Measurements from ENCODE around the gene PLEKHA7. TPM values are rescaled to one million over a fixed set of nuclear protein-coding genes. Genes with fewer than 3 reads are reported as not detected.

The PLEKHA7 gene
- total RNA-seq, 1 experiment from 2014 or later = 7.2 TPM

DNA sequence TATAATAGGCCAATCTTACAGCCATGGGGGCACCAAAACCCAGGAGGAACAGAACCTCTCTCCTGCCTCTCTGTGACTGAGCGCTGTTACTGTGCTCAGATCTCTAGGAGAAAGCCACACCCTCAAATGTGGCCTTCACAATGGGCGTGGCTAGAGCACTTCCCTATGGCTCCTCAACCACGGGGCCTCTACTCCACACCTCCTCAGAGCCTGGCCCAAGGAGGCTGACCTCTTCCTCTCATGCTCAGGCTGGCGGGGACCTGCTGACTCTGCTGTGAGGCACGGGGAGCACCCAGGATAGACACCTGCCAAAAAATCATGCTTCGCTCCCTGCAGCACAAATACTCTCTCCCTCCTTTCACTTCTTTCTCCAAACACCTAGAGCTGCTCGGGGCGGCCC, 234.8 kb downstream of the PLEKHA7 start:
- Histone ChIP-seq H3K9me2 (ENCODE audit: insufficient read depth) (no peaks in the 10 kb centered on the region), H3K9ac (ENCODE audit: low read length) (no peak overlapping the region), H3K36me3 (ENCODE audit: control insufficient read depth in 1 of 2, insufficient read depth in 2 of 2, low read length in 2 of 2) (no peaks in the 10 kb centered on the region), H3K4me2 (ENCODE audit: low read length) (peak overlapping the region; percentile 54), H4K20me1 (ENCODE audit: insufficient read depth) (no peaks in the 10 kb centered on the region), H3K27me3 (ENCODE audit: insufficient read depth, low read length) (no peaks in the 10 kb centered on the region), H2AFZ (ENCODE audit: low read depth, low read length, poor library complexity, severe bottlenecking) (no peak overlapping the region), H3K9me3 (ENCODE audit: control insufficient read depth in 1 of 2, insufficient read depth in 1 of 2, low read depth in 1 of 2, low read length in 2 of 2) (no peaks in the 10 kb centered on the region), H3K4me1 (ENCODE audit: control insufficient read depth in 1 of 2, insufficient read depth in 2 of 2, low read length in 2 of 2) (peaks cover 35 to 45% of the 10 kb centered on the region in 2 experiments), H3K4me3 (replicated peaks in 1 of 2; ENCODE audit: low read depth in 1 of 2, low read length in 2 of 2) (no peak overlapping the region), H3K27ac (ENCODE audit: low read depth, low read length) (no peak overlapping the region), H3K79me2 (ENCODE audit: insufficient read depth, low read length) (no peaks in the 10 kb centered on the region)
- DNase-seq (ENCODE audit: low read depth, low spot score) (peak; percentile 12), ATAC-seq (peak; percentile 90)
- ChIA-PET POLR2A (no interaction called here), CTCF (interaction anchor here (0.6 kb wide), 1 partner anchor 129 kb away, joined by 3 read pairs; no protein-coding TSS in a partner anchor), RAD21 (ENCODE audit: low non-redundant PET in 1 of 2, low total read pairs in 2 of 2, uncharacterized antibody in 2 of 2, unreplicated experiment in 2 of 2) (no interaction called here)
- TF ChIP-seq POLR2AphosphoS5 (IDR thresholded peaks at IDR 0.05; ENCODE audit: low read depth, low read length) = peak; percentile 20; the same call in 1 of the 2 replicates
- TF ChIP-seq POLR2A (IDR thresholded peaks at IDR 0.05; ENCODE audit: borderline replicate concordance, extremely low read depth, insufficient read depth, insufficient read length) = no peak
- no TSS peak for BruUV-seq (replicated peaks)
- intact Hi-C loops (cut with micrococcal nuclease) = no loop called here

DNA sequence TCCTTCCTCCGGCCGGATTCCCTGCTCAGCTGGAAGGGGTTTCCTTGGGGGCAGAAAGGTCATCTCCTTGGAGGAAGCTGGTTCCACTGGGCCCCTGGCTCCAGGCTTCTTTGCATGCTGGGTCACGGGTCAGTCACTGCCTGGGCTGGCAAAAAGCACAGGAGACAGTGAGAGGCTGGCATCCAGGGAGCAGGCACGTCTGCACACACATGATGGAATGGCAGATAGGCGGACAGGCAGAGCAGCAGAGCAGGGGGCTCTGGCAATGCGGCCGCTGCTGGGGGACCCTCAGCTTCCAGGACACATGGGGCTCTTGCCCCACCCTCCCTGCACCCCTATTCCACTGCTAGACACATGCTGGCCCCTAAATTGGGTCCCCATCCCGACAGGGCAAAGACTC, 235.3 kb downstream of the PLEKHA7 start:
- H3K9me2 ChIP-seq (ENCODE audit: insufficient read depth) = no peaks in the 10 kb centered on the region
- ChIA-PET CTCF (no interaction called here), RAD21 (ENCODE audit: low non-redundant PET in 1 of 2, low total read pairs in 2 of 2, uncharacterized antibody in 2 of 2, unreplicated experiment in 2 of 2) (no interaction called here), POLR2A (no interaction called here)
- no peak for ATAC-seq
- H3K4me2 ChIP-seq (ENCODE audit: low read length) = peak overlapping the region; percentile 60
- H3K9me3 ChIP-seq (ENCODE audit: control insufficient read depth in 1 of 2, insufficient read depth in 1 of 2, low read depth in 1 of 2, low read length in 2 of 2) = no peaks in the 10 kb centered on the region
- no peak overlapping the region for H3K27ac ChIP-seq (ENCODE audit: low read depth, low read length)
- H3K4me3 ChIP-seq (replicated peaks in 1 of 2; ENCODE audit: low read depth in 1 of 2, low read length in 2 of 2) = no peak overlapping the region
- intact Hi-C loops (cut with micrococcal nuclease) = no loop called here
- no peaks in the 10 kb centered on the region for H3K79me2 ChIP-seq (ENCODE audit: insufficient read depth, low read length)
- BruUV-seq (replicated peaks) = no TSS peak
- no peaks in the 10 kb centered on the region for H3K27me3 ChIP-seq (ENCODE audit: insufficient read depth, low read length)
- H2AFZ ChIP-seq (ENCODE audit: low read depth, low read length, poor library complexity, severe bottlenecking) = no peak overlapping the region
- no peaks in the 10 kb centered on the region for H3K36me3 ChIP-seq (ENCODE audit: control insufficient read depth in 1 of 2, insufficient read depth in 2 of 2, low read length in 2 of 2)
- H3K9ac ChIP-seq (ENCODE audit: low read length) = no peak overlapping the region
- DNase-seq (ENCODE audit: low read depth, low spot score) = no peak
- H3K4me1 ChIP-seq (ENCODE audit: control insufficient read depth in 1 of 2, insufficient read depth in 2 of 2, low read length in 2 of 2) = peaks cover 35 to 45% of the 10 kb centered on the region in 2 experiments
- no peaks in the 10 kb centered on the region for H4K20me1 ChIP-seq (ENCODE audit: insufficient read depth)
- no peak for TF ChIP-seq MAX (IDR thresholded peaks at IDR 0.05)
- no peak for TF ChIP-seq SIN3A (IDR thresholded peaks at IDR 0.05; ENCODE audit: low read depth)
- TF ChIP-seq EZH2 (IDR thresholded peaks at IDR 0.05) = no peak
- no peak for TF ChIP-seq ZNF274 (IDR thresholded peaks at IDR 0.05; ENCODE audit: low read depth, low read length)
- no peak for TF ChIP-seq REST (IDR thresholded peaks at IDR 0.05; ENCODE audit: low read depth)
- TF ChIP-seq, protein P1, sequence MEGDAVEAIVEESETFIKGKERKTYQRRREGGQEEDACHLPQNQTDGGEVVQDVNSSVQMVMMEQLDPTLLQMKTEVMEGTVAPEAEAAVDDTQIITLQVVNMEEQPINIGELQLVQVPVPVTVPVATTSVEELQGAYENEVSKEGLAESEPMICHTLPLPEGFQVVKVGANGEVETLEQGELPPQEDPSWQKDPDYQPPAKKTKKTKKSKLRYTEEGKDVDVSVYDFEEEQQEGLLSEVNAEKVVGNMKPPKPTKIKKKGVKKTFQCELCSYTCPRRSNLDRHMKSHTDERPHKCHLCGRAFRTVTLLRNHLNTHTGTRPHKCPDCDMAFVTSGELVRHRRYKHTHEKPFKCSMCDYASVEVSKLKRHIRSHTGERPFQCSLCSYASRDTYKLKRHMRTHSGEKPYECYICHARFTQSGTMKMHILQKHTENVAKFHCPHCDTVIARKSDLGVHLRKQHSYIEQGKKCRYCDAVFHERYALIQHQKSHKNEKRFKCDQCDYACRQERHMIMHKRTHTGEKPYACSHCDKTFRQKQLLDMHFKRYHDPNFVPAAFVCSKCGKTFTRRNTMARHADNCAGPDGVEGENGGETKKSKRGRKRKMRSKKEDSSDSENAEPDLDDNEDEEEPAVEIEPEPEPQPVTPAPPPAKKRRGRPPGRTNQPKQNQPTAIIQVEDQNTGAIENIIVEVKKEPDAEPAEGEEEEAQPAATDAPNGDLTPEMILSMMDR (IDR thresholded peaks at IDR 0.05 in 2 of 3, conservative IDR thresholded peaks at IDR 0.05 in 1 of 3; ENCODE audit: borderline replicate concordance in 1 of 3, insufficient read depth in 1 of 3, low read depth in 2 of 3, low read length in 2 of 3) = no peak
- TF ChIP-seq POLR2AphosphoS5 (IDR thresholded peaks at IDR 0.05; ENCODE audit: low read depth, low read length) = no peak
- no peak for TF ChIP-seq ZFX (IDR thresholded peaks at IDR 0.05)
- no peak for TF ChIP-seq TCF7L2 (IDR thresholded peaks at IDR 0.05; ENCODE audit: borderline replicate concordance, extremely low read depth, insufficient read depth, insufficient read length)
- no peak for TF ChIP-seq EGR1 (IDR thresholded peaks at IDR 0.05; ENCODE audit: low read depth)
- TF ChIP-seq SRF (IDR thresholded peaks at IDR 0.05; ENCODE audit: low read depth) = no peak
- TF ChIP-seq CBX3 (IDR thresholded peaks at IDR 0.05; ENCODE audit: low read depth) = no peak
- TF ChIP-seq EZH2phosphoT487 (IDR thresholded peaks at IDR 0.05; ENCODE audit: borderline replicate concordance) = no peak
